Panc1 (cell line): ENCODE results near the gene PPP1R1B. TPM values are rescaled to one million over a fixed set of nuclear protein-coding genes. Genes with fewer than 3 reads are reported as not detected.

Experiments used
- ATAC-seq: fragments of 200-7000 bp; cut with Tn5 transposase; 2 replicates; pipeline ENCODE4 v1.9.1; 2020; ENCODE audit warnings: mild to moderate bottlenecking, moderate library complexity
- BruUV-seq: library from RNA; stranded (reverse); fragments of 400-500 nt; replicated peaks from 2 replicates; lab custom pipeline; 2021; lab: Mats Ljungman, UMichigan
- CTCF ChIA-PET: fragments of 300-600 bp; sonication (Branson Sonifier 250); formaldehyde crosslinking; loops from one replicate; lab custom pipeline; 2022; ENCODE audit warnings: antibody characterized with exemption; lab: Charles Lee
- POLR2A ChIA-PET: fragments of 300-600 bp; sonication (Branson Sonifier 250); formaldehyde crosslinking; loops from one replicate; lab custom pipeline; 2022; ENCODE audit warnings: antibody characterized with exemption; lab: Charles Lee
- DNase-seq: peaks from one replicate; pipeline ENCODE4 v3.0.0-alpha.2; 2010; ENCODE audit warnings: low read depth, low spot score
- H3K27ac ChIP-seq: 2 replicates; pipeline ENCODE4 v1.5.1; 2011; ENCODE audit warnings: mild to moderate bottlenecking, low read length, inconsistent platforms
- H3K27me3 ChIP-seq: fragments of 200-500 bp; sonication (Bioruptor generic); 2 replicates; pipeline ENCODE4 v1.6.0; 2014; ENCODE audit warnings: low read length, inconsistent platforms; ENCODE audit not compliant: control insufficient read depth, insufficient read depth
- H3K36me3 ChIP-seq: fragments of 200-500 bp; sonication (Bioruptor generic); 2 replicates; pipeline ENCODE4 v1.5.1; 2014; ENCODE audit warnings: inconsistent platforms, mild to moderate bottlenecking, low read length, moderate library complexity; ENCODE audit not compliant: control insufficient read depth, insufficient read depth
- H3K4me1 ChIP-seq: 2 replicates; pipeline ENCODE4 v1.5.1; 2011; ENCODE audit warnings: inconsistent platforms, mild to moderate bottlenecking, low read length, moderate library complexity; ENCODE audit not compliant: control insufficient read depth, insufficient read depth
- H3K4me3 ChIP-seq, 2 experiments: 2 replicates each; pipeline ENCODE4 v1.5.1; 2011 to 2012; ENCODE audit warnings: low read depth in 2 of 2, low read length in 2 of 2, mild to moderate bottlenecking in 2 of 2, inconsistent platforms in 1 of 2, moderate library complexity in 1 of 2
- H3K9me3 ChIP-seq: fragments of 200-500 bp; sonication (Bioruptor generic); 2 replicates; pipeline ENCODE4 v1.5.1; 2014; ENCODE audit warnings: low read depth, mild to moderate bottlenecking, inconsistent platforms, low read length, moderate library complexity; ENCODE audit not compliant: control insufficient read depth, insufficient read depth
- CTCF ChIP-seq: fragments of 450-650 bp; IDR thresholded peaks from 2 replicates; pipeline ENCODE4 v1.5.1; 2017; ENCODE audit warnings: mild to moderate bottlenecking
- POLR2AphosphoS5 ChIP-seq: IDR thresholded peaks from 2 replicates; pipeline ENCODE4 v1.6.1; 2012; ENCODE audit warnings: mild to moderate bottlenecking, low read depth, low read length, moderate library complexity
- SIN3A ChIP-seq: IDR thresholded peaks from 2 replicates; pipeline ENCODE4 v1.6.1; 2012; ENCODE audit warnings: low read depth, mild to moderate bottlenecking, low read length, moderate library complexity, borderline replicate concordance; ENCODE audit not compliant: insufficient read depth
- TCF7L2 ChIP-seq: IDR thresholded peaks from 2 replicates; pipeline ENCODE4 v1.6.1; 2011; ENCODE audit warnings: mild to moderate bottlenecking, low read depth, low read length, inconsistent platforms
- in situ Hi-C: cut with HindIII; loops from 2 replicates; pipeline ENCODE4 v1.10.0; 2016; ENCODE audit warnings: low sequenced_read_pairs, low pct_unique_long_range_greater_than_20kb
- intact Hi-C: fragments of 100-400 bp; cut with micrococcal nuclease; formaldehyde crosslinking; loops from one replicate; pipeline ENCODE4 v1.10.0; 2022; ENCODE audit not compliant: unreplicated experiment
- total RNA-seq: library from RNA; stranded (reverse); gene quantifications from one replicate; pipeline ENCODE4 v1.2.1, GENCODE V29; 2021; ENCODE audit not compliant: unreplicated experiment
- TF ChIP-seq, protein P1 (sequence below), 2 experiments: IDR thresholded peaks; 2 replicates each; pipeline ENCODE4 v1.6.1; 2011 to 2012; ENCODE audit warnings: low read depth in 2 of 2, control low read depth in 1 of 2, low read length in 1 of 2, mild to moderate bottlenecking in 1 of 2, moderate library complexity in 1 of 2; ENCODE audit not compliant: insufficient read depth in 1 of 2

The PPP1R1B gene
- total RNA-seq, 1 experiment from 2014 or later: 45.7 TPM

DNA sequence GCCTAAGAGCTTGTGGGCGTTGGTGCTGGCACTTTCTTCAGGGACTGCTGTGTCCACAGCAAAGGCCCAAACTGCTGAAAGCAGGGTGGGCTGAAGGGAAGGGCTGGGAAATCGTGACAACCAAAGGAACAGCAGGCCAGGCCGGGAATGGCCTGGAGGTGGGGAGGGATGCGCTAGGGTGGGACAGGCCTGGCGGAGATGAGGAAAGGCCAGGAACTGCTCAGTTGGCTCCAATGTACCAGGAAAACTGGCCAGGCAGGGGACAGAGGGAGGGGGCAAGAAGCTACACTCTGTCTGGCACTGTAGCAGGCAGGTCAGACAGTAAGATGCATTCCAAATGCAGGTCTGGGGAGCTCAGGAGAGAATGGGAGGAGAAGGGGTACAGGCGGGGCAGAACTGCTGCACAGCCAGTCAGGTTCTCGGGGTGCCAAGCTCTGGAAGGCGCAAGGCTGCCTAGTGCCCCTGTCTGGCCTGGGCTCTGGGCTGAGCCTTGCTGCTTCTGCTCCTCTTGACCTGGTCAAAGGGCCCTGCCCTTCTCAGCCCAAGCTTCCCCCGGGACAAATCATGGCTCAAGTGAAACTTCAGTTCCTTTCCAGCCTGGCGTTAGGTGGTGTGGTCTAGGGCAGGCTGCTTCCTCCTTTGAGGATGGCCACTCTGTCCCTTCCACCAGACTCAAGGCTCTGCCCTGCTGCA is 48.8 kb downstream of the PPP1R1B start:
- in situ Hi-C loops (no loop called here), intact Hi-C loops (no loop called here)

DNA sequence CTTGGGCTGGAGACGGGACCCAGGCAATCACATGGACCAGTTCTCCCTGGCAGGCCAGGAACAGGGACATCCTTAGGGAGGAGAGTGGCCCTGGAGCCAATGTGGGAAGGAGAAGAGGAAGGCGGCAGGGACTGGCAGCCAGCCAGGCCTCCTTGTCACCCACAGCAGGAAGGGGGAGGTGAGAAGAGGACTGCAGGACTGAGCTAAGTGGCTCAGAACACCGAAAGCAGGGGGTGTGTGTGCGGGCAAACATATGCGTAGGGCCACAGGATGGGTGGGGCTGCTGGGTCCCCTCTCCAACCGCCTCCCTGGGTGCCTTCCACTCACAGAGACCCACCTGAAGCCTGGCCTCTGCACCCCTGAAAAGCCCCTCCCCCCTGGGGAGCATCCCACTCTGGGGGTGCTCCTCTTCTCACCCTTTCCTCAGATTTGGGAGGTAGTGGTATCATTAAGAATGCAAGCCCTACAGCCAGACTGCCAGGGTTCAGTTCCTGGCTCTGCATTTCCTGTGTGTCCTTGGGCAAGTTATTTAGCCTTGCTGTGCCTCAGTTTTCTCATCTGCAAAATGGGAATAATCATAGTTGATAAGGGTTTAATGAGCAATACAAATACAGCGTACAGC is 49.6 kb downstream of the PPP1R1B start:
- no peaks in the 10 kb centered on the region for H3K27me3 ChIP-seq
- in situ Hi-C loops (no loop called here), intact Hi-C loops (no loop called here)
- no peak overlapping the region for H3K27ac ChIP-seq
- no TSS peak for BruUV-seq
- no peak overlapping the region for H3K4me3 ChIP-seq
- ATAC-seq (peak; percentile 15), DNase-seq (no peak)
- H3K4me1 ChIP-seq: peaks cover 5% of the 10 kb centered on the region; the same call in 1 of the 2 replicates
- no peaks in the 10 kb centered on the region for H3K9me3 ChIP-seq
- ChIA-PET POLR2A (no interaction called here), CTCF (no interaction called here)
- TF ChIP-seq, protein P1, sequence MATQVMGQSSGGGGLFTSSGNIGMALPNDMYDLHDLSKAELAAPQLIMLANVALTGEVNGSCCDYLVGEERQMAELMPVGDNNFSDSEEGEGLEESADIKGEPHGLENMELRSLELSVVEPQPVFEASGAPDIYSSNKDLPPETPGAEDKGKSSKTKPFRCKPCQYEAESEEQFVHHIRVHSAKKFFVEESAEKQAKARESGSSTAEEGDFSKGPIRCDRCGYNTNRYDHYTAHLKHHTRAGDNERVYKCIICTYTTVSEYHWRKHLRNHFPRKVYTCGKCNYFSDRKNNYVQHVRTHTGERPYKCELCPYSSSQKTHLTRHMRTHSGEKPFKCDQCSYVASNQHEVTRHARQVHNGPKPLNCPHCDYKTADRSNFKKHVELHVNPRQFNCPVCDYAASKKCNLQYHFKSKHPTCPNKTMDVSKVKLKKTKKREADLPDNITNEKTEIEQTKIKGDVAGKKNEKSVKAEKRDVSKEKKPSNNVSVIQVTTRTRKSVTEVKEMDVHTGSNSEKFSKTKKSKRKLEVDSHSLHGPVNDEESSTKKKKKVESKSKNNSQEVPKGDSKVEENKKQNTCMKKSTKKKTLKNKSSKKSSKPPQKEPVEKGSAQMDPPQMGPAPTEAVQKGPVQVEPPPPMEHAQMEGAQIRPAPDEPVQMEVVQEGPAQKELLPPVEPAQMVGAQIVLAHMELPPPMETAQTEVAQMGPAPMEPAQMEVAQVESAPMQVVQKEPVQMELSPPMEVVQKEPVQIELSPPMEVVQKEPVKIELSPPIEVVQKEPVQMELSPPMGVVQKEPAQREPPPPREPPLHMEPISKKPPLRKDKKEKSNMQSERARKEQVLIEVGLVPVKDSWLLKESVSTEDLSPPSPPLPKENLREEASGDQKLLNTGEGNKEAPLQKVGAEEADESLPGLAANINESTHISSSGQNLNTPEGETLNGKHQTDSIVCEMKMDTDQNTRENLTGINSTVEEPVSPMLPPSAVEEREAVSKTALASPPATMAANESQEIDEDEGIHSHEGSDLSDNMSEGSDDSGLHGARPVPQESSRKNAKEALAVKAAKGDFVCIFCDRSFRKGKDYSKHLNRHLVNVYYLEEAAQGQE (IDR thresholded peaks at IDR 0.05; ENCODE audit: insufficient read depth in 1 of 2, low read depth in 2 of 2, low read length in 1 of 2): no peak
- TF ChIP-seq SIN3A: no peak
- no peaks in the 10 kb centered on the region for H3K36me3 ChIP-seq

More for the DNA sequence above, 48.8 kb downstream of the PPP1R1B start:
- Histone ChIP-seq H3K27ac (no peak overlapping the region), H3K36me3 (no peaks in the 10 kb centered on the region), H3K4me1 (peaks cover 5% of the 10 kb centered on the region; the same call in 1 of the 2 replicates), H3K4me3 (no peak overlapping the region), H3K27me3 (no peaks in the 10 kb centered on the region), H3K9me3 (no peaks in the 10 kb centered on the region)
- CTCF ChIA-PET: no interaction called here
- DNase-seq (no peak), ATAC-seq (peak; percentile 13; the same call in 1 of the 2 replicates)
- BruUV-seq: no TSS peak
- POLR2A ChIA-PET: no interaction called here
- TF ChIP-seq, protein P1 (IDR thresholded peaks at IDR 0.05; ENCODE audit: insufficient read depth in 1 of 2, low read depth in 2 of 2, low read length in 1 of 2): no peak
- TF ChIP-seq POLR2AphosphoS5 (no peak), TCF7L2 (no peak), CTCF (no peak)
